HEK293 (cell line): Measurements from ENCODE around the gene ARHGEF26.

Experiments used
- CTCF ChIA-PET: fragments of 350-600 bp; formaldehyde crosslinking; extraction: SDS; loops from one replicate; lab custom pipeline; 2021; ENCODE audit warnings: antibody characterized with exemption; lab: Yijun Ruan, JAX
- POLR2A ChIA-PET: fragments of 300-600 bp; formaldehyde crosslinking; extraction: SDS; loops from one replicate; lab custom pipeline; 2020; ENCODE audit warnings: antibody characterized with exemption, inconsistent platforms; lab: Yijun Ruan, JAX
- H3K27ac ChIP-seq: fragments of 200-500 bp; sonication (Bioruptor generic); 2 replicates; pipeline ENCODE4 v1.5.1; 2014; ENCODE audit warnings: low read depth, low read length, control low read depth, inconsistent platforms; ENCODE audit errors: extremely low read depth
- H3K36me3 ChIP-seq, 2 experiments: fragments of 200-500 bp in 1 of 2; sonication (Bioruptor generic) in 1 of 2; 1 replicate in 1 of 2; 2 replicates in 1 of 2; pipeline ENCODE4 v1.5.1; 2014 to 2017; ENCODE audit warnings: inconsistent platforms in 2 of 2, low read length in 2 of 2; ENCODE audit not compliant: control insufficient read depth in 2 of 2, insufficient read depth in 1 of 2
- H3K4me1 ChIP-seq: fragments of 200-500 bp; sonication (Bioruptor generic); 2 replicates; pipeline ENCODE4 v1.5.1; 2014; ENCODE audit warnings: mild to moderate bottlenecking, low read length, inconsistent platforms; ENCODE audit not compliant: control insufficient read depth, insufficient read depth
- H3K4me3 ChIP-seq: 2 replicates; pipeline ENCODE4 v1.5.1; 2011; ENCODE audit warnings: low read depth, mild to moderate bottlenecking, control low read depth, low read length, moderate library complexity
- H3K9me3 ChIP-seq: fragments of 200-500 bp; sonication (Bioruptor generic); 2 replicates; pipeline ENCODE4 v1.5.1; 2014; ENCODE audit warnings: low read depth, low read length, inconsistent platforms; ENCODE audit not compliant: control insufficient read depth, insufficient read depth
- PRDM10 ChIP-seq: fragments of 450-650 bp; formaldehyde crosslinking; IDR thresholded peaks from 2 replicates; pipeline ENCODE4 v1.5.1; 2016; ENCODE audit warnings: missing biosample characterization, missing genetic modification characterization
- REPIN1 ChIP-seq: fragments of 450-650 bp; formaldehyde crosslinking; IDR thresholded peaks from 2 replicates; pipeline ENCODE4 v1.5.1; 2017; ENCODE audit warnings: missing biosample characterization, missing genetic modification characterization, low read depth
- ZBTB11 ChIP-seq: fragments of 450-650 bp; formaldehyde crosslinking; conservative IDR thresholded peaks from 2 replicates; pipeline ENCODE4 v1.5.1; 2016; ENCODE audit warnings: low read depth, missing biosample characterization, missing genetic modification characterization
- ZBTB20 ChIP-seq: fragments of 450-650 bp; formaldehyde crosslinking; IDR thresholded peaks from 2 replicates; pipeline ENCODE4 v1.5.1; 2016; ENCODE audit warnings: missing biosample characterization, missing genetic modification characterization
- ZBTB48 ChIP-seq: fragments of 450-650 bp; formaldehyde crosslinking; IDR thresholded peaks from 2 replicates; pipeline ENCODE4 v1.5.1; 2016; ENCODE audit warnings: missing biosample characterization, missing genetic modification characterization
- ZNF121 ChIP-seq: fragments of 450-650 bp; formaldehyde crosslinking; IDR thresholded peaks from 2 replicates; pipeline ENCODE4 v1.5.1; 2016; ENCODE audit warnings: missing biosample characterization, missing genetic modification characterization
- ZNF23 ChIP-seq: fragments of 450-650 bp; formaldehyde crosslinking; IDR thresholded peaks from 2 replicates; pipeline ENCODE4 v1.5.1; 2016; ENCODE audit warnings: missing biosample characterization, missing genetic modification characterization, borderline replicate concordance
- ZNF239 ChIP-seq: fragments of 450-650 bp; formaldehyde crosslinking; IDR thresholded peaks from 2 replicates; pipeline ENCODE4 v1.5.1; 2016; ENCODE audit warnings: missing biosample characterization, missing genetic modification characterization
- ZNF398 ChIP-seq: fragments of 450-650 bp; formaldehyde crosslinking; IDR thresholded peaks from 2 replicates; pipeline ENCODE4 v1.5.1; 2017; ENCODE audit warnings: missing biosample characterization, missing genetic modification characterization
- ZNF48 ChIP-seq: fragments of 450-650 bp; formaldehyde crosslinking; IDR thresholded peaks from 2 replicates; pipeline ENCODE4 v1.5.1; 2016; ENCODE audit warnings: missing biosample characterization, missing genetic modification characterization
- ZNF692 ChIP-seq: fragments of 450-650 bp; formaldehyde crosslinking; IDR thresholded peaks from 2 replicates; pipeline ENCODE4 v1.5.1; 2016; ENCODE audit warnings: missing biosample characterization, missing genetic modification characterization
- ZNF701 ChIP-seq: fragments of 450-650 bp; formaldehyde crosslinking; IDR thresholded peaks from 2 replicates; pipeline ENCODE4 v1.5.1; 2016; ENCODE audit warnings: missing biosample characterization, missing genetic modification characterization
- ZNF843 ChIP-seq: fragments of 450-650 bp; formaldehyde crosslinking; IDR thresholded peaks from 2 replicates; pipeline ENCODE4 v1.5.1; 2016; ENCODE audit warnings: missing biosample characterization, missing genetic modification characterization
- TF ChIP-seq, protein P1 (sequence below): fragments of 450-650 bp; formaldehyde crosslinking; IDR thresholded peaks from 2 replicates; pipeline ENCODE4 v1.5.1; 2016; ENCODE audit warnings: missing biosample characterization, missing genetic modification characterization
- TF ChIP-seq, protein P2 (sequence below): fragments of 450-650 bp; formaldehyde crosslinking; IDR thresholded peaks from 2 replicates; pipeline ENCODE4 v1.5.1; 2016; ENCODE audit warnings: missing biosample characterization, missing genetic modification characterization

The ARHGEF26 gene

DNA sequence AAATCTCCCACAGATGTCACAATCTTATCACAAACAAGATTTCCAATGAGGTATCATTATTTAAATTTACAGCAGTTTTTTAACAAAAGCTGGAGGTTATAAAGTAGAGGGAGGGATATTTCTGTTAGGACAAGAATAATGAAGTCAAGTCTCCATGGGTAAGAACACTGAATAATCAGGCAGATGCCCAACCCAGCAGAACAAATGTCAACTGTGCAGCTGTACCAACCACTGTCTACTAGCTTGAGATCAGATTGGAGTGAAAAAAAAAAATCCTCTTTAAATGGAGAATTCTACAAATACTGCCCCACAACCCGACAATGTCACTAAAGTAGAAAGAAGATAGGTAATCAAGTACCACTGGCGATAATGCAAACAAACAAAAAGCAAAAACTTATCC is 172.8 kb downstream of the ARHGEF26 start (continued):
- TF ChIP-seq, protein P1, sequence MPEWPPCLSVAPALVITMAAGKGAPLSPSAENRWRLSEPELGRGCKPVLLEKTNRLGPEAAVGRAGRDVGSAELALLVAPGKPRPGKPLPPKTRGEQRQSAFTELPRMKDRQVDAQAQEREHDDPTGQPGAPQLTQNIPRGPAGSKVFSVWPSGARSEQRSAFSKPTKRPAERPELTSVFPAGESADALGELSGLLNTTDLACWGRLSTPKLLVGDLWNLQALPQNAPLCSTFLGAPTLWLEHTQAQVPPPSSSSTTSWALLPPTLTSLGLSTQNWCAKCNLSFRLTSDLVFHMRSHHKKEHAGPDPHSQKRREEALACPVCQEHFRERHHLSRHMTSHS, result no peak
- TF ChIP-seq ZNF121 (tag by site-specific recombination) (no peak), ZNF692 (tag by site-specific recombination) (no peak), ZBTB20 (no peak), ZNF23 (tag by site-specific recombination) (no peak), ZNF239 (tag by site-specific recombination) (no peak), ZNF701 (tag by site-specific recombination) (no peak), ZNF398 (tag by site-specific recombination) (no peak), ZBTB11 (tag by site-specific recombination) (no peak), ZNF843 (tag by site-specific recombination) (no peak), ZNF48 (tag by site-specific recombination) (no peak), PRDM10 (tag by site-specific recombination) (no peak)

DNA sequence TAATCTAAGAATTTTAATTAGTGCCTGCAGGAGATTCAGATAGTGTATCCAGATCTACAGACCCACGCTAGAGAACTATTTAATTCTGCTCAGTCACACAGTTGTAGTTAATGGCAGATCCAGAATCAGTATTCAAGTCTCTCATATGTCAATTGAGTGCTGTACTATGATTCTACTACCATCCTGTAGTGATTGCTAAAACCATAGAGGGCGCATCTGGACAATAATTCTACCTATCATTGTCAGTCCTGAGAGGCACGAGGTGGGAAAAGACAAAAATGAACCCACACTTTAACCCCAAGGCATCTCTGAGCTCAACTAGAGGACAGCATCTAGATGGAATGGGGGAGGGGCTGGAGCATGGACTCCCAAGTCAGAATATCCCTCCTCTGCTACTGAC is 180.4 kb downstream of the ARHGEF26 start:
- CTCF ChIA-PET, result interaction anchor here (0.6 kb wide), 1 partner anchor 771 kb away, joined by 3 read pairs; no protein-coding TSS in a partner anchor
- Histone ChIP-seq H3K9me3 (no peaks in the 10 kb centered on the region), H3K4me1 (no peaks in the 10 kb centered on the region), H3K36me3 (peaks cover 26 to 87% of the 10 kb centered on the region in 2 experiments), H3K4me3 (no peak overlapping the region), H3K27ac (no peak overlapping the region)
- POLR2A ChIA-PET, result interaction anchor here (0.7 kb wide), 1 partner anchor 66 kb away, joined by 3 read pairs; no protein-coding TSS in a partner anchor
- TF ChIP-seq, protein P2, sequence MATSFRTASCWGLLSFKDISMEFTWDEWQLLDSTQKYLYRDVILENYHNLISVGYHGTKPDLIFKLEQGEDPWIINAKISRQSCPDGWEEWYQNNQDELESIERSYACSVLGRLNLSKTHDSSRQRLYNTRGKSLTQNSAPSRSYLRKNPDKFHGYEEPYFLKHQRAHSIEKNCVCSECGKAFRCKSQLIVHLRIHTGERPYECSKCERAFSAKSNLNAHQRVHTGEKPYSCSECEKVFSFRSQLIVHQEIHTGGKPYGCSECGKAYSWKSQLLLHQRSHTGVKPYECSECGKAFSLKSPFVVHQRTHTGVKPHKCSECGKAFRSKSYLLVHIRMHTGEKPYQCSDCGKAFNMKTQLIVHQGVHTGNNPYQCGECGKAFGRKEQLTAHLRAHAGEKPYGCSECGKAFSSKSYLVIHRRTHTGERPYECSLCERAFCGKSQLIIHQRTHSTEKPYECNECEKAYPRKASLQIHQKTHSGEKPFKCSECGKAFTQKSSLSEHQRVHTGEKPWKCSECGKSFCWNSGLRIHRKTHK (tag by site-specific recombination), result no peak
- TF ChIP-seq ZBTB48 (tag by site-specific recombination) (no peak), REPIN1 (no peak)
